AG04449 (cell line): ENCODE measurements around the gene JAZF1.

Experiments used
- CTCF ChIA-PET: fragments of 350-600 bp; formaldehyde crosslinking; extraction: SDS; loops from one replicate; lab custom pipeline; 2021; ENCODE audit warnings: antibody characterized with exemption; lab: Yijun Ruan, JAX
- POLR2A ChIA-PET: fragments of 400-600, 350-600 bp; formaldehyde crosslinking; extraction: SDS; loops from one replicate; lab custom pipeline; 2020; ENCODE audit warnings: antibody characterized with exemption, inconsistent platforms; lab: Yijun Ruan, JAX
- DNase-seq: peaks from one replicate; pipeline ENCODE4 v3.0.0-alpha.2; 2010; ENCODE audit warnings: low read depth, low spot score
- H3K4me3 ChIP-seq: 2 replicates; pipeline ENCODE4 v1.5.1; 2011; ENCODE audit warnings: low read depth, mild to moderate bottlenecking, control low read depth, low read length
- CTCF ChIP-seq: IDR thresholded peaks from one replicate; pipeline ENCODE4 v1.5.1; 2011; ENCODE audit warnings: mild to moderate bottlenecking, moderate library complexity, low read length, control low read depth, inconsistent platforms; ENCODE audit not compliant: insufficient read depth; ENCODE audit errors: missing control alignments

JAZF1 gene

GRCh38 chr7:28054531-28055160, 125.9 kb downstream of the JAZF1 start:
- no peak for DNase-seq
- POLR2A ChIA-PET: interaction anchor here (0.9 kb wide), 1 partner anchor 13 kb away, joined by 5 read pairs; no protein-coding TSS in a partner anchor
- no peak for TF ChIP-seq CTCF
- no peak overlapping the region for H3K4me3 ChIP-seq
- CTCF ChIA-PET: interaction anchor here (1.0 to 18.9 kb wide), 5 partner anchors 15 to 875 kb away, joined by 3 to 258 read pairs (median 5); no protein-coding TSS in a partner anchor

DNA sequence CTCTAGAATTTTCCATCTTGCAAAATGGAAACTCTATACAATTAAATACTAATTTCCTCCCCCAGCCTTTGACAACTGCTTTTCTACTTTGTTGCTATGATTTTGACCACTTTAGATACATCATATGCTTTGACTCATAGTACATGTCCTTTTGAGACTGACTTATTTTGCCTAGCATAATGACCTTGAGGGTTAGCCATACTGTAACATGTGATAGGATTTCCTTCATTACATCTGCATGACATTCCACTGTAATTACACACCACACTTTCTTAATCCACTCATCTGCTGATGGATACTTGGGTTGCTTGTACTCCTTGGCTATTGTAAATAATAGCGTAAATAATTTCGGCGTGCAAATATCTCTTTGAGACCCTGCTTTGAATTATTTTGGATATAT, 127.7 kb downstream of the JAZF1 start:
- no peak for DNase-seq
- ChIA-PET CTCF (interaction anchor here (1.4 to 2.2 kb wide), 2 partner anchors 9 to 25 kb away, joined by 6 to 8 read pairs; no protein-coding TSS in a partner anchor), POLR2A (no interaction called here)
- no peak overlapping the region for H3K4me3 ChIP-seq
- no peak for TF ChIP-seq CTCF

DNA sequence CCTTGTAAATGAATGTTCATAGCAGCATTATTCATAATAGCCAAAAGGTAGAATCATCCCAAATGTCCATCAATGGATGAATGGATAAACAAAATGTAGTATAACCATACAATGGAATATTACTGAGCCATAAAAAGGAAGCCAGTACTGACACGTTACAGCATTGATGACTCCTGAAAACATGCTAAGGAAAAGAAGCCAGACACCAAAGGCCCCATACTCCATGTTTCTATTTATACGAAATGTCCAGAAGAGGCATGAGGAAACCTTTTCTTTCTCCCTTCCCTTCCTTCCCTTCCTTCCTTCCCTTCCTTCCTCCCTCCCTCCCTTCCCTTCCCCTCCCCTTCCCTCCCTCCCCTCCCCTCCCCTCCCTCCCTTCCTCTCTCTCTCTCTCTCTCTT, 131.9 kb downstream of the JAZF1 start:
- no peak for DNase-seq
- ChIA-PET POLR2A (no interaction called here), CTCF (interaction anchor here (1.8 kb wide), 1 partner anchor 10 kb away, joined by 4 read pairs; no protein-coding TSS in a partner anchor)
- H3K4me3 ChIP-seq: no peak overlapping the region
- TF ChIP-seq CTCF: no peak

DNA sequence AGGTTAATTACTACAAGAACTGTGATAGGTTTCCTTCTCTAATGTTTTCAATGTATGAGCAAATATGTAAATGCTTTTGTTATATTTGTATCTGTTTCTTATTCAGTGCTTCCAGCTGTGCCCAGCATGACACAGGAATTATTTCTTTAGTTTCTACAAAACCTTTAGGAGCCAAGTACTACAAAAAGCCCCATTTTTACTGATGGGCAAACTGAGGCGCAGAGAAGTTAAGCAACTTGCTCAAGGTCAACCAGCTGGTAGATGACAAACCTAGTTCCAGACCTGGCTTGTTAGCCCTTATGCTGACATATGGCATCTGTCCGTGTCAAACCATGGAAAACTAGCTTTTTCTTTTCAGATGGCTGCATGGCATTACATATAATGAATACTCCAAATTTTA, 134.6 kb downstream of the JAZF1 start:
- POLR2A ChIA-PET: no interaction called here
- TF ChIP-seq CTCF: no peak
- DNase-seq: no peak
- CTCF ChIA-PET: interaction anchor here (1.7 to 2.1 kb wide), 2 partner anchors 16 to 34 kb away, joined by 3 to 7 read pairs; no protein-coding TSS in a partner anchor
- H3K4me3 ChIP-seq: no peak overlapping the region

DNA sequence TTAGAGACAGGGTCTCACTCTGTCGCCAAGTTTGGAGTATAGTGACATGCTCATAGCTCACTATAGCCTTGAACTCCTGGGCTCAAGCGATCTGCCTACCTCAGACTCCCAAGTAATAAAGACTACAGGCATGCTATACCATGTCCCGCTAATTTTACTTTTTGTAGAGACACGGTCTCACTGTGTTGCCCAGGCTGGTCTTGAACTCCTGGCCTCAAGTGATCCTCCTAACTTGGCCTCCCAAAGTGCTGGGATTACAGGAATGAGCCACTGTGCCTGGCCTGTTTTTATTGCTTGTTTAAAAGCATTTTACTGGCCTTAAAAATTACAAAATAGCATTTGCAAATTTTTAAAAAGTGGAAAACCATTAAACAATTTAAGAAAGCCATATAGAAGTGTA, 135.0 kb downstream of the JAZF1 start:
- H3K4me3 ChIP-seq: no peak overlapping the region
- DNase-seq: no peak
- POLR2A ChIA-PET: no interaction called here
- CTCF ChIA-PET: interaction anchor here (1.7 to 2.1 kb wide), 2 partner anchors 16 to 34 kb away, joined by 3 to 7 read pairs; no protein-coding TSS in a partner anchor
- no peak for TF ChIP-seq CTCF

- no peak for TF ChIP-seq CTCF
- CTCF ChIA-PET: no interaction called here
- H3K4me3 ChIP-seq: no peak overlapping the region
- POLR2A ChIA-PET: no interaction called here
- DNase-seq: no peak
These were observed 135.8 kb downstream of the JAZF1 start for GRCh38 chr7:28044825-28045224.
